MM.1S (cell line): Measurements from ENCODE around the gene BSDC1.

ENCODE experiments used
- DNase-seq: peaks from one replicate; pipeline ENCODE4 v3.0.0-alpha.2; 2015
- H2AFZ ChIP-seq: fragments of 300-600 bp; sonication (generic); 2 replicates; pipeline ENCODE4 v1.6.0; 2016; ENCODE audit warnings: antibody characterized with exemption, low read length
- H3F3A ChIP-seq: fragments of 300-600 bp; sonication (generic); 2 replicates; pipeline ENCODE4 v1.6.1; 2016; ENCODE audit warnings: mild to moderate bottlenecking, antibody characterized with exemption, low read length, moderate library complexity, mixed read lengths; ENCODE audit not compliant: insufficient read depth
- H3K27ac ChIP-seq: fragments of 300-600 bp; sonication (generic); 2 replicates; pipeline ENCODE4 v1.5.1; 2016; ENCODE audit warnings: mild to moderate bottlenecking, low read length
- H3K27me3 ChIP-seq: fragments of 300-600 bp; sonication (generic); replicated peaks from 2 replicates; pipeline ENCODE4 v1.6.0; 2016; ENCODE audit warnings: low read length; ENCODE audit not compliant: insufficient read depth
- H3K36me3 ChIP-seq: fragments of 300-600 bp; sonication (generic); replicated peaks from 2 replicates; pipeline ENCODE4 v1.6.1; 2016; ENCODE audit warnings: mild to moderate bottlenecking, low read length, mixed read lengths; ENCODE audit not compliant: insufficient read depth
- H3K4me1 ChIP-seq: fragments of 300-600 bp; sonication (generic); 2 replicates; pipeline ENCODE4 v1.6.1; 2016; ENCODE audit warnings: low read length, mixed read lengths
- H3K4me2 ChIP-seq: fragments of 300-600 bp; sonication (generic); 2 replicates; pipeline ENCODE4 v1.6.0; 2016; ENCODE audit warnings: low read depth, low read length
- H3K4me3 ChIP-seq: fragments of 300-600 bp; sonication (generic); 2 replicates; pipeline ENCODE4 v1.5.1; 2016; ENCODE audit warnings: low read length, mixed read lengths
- H3K79me2 ChIP-seq: fragments of 300-600 bp; sonication (generic); 2 replicates; pipeline ENCODE4 v1.6.1; 2016; ENCODE audit warnings: mixed run types, low read length, mixed read lengths
- H3K9ac ChIP-seq: fragments of 300-600 bp; sonication (generic); 2 replicates; pipeline ENCODE4 v1.6.1; 2016; ENCODE audit warnings: low read length, mixed read lengths
- H3K9me2 ChIP-seq: fragments of 300-600 bp; sonication (generic); replicated peaks from 2 replicates; pipeline ENCODE4 v1.6.1; 2016; ENCODE audit warnings: mild to moderate bottlenecking, low read length, mixed read lengths; ENCODE audit not compliant: insufficient read depth
- H3K9me3 ChIP-seq: fragments of 300-600 bp; sonication (generic); replicated peaks from 2 replicates; pipeline ENCODE4 v1.6.1; 2016; ENCODE audit warnings: mild to moderate bottlenecking, low read length, mixed read lengths; ENCODE audit not compliant: insufficient read depth
- H4K20me1 ChIP-seq: fragments of 300-600 bp; sonication (generic); 2 replicates; pipeline ENCODE4 v1.6.1; 2016; ENCODE audit warnings: mild to moderate bottlenecking, low read length, moderate library complexity, mixed read lengths; ENCODE audit not compliant: insufficient read depth
- EZH2 ChIP-seq: fragments of 300-600 bp; sonication (generic); optimal IDR thresholded peaks from 2 replicates; pipeline ENCODE3; 2017; ENCODE audit warnings: low read depth, mild to moderate bottlenecking, antibody characterized with exemption, low read length, mixed read lengths
- EZH2phosphoT487 ChIP-seq: fragments of 300-600 bp; sonication (generic); IDR thresholded peaks from 2 replicates; pipeline ENCODE4 v1.6.1; 2018; ENCODE audit warnings: antibody characterized with exemption, low read length
- TF ChIP-seq, protein P1 (sequence below): fragments of 300-600 bp; sonication (generic); IDR thresholded peaks from 2 replicates; pipeline ENCODE4 v1.5.1; 2016; ENCODE audit warnings: antibody characterized with exemption, low read length, mixed read lengths

Gene BSDC1

DNA sequence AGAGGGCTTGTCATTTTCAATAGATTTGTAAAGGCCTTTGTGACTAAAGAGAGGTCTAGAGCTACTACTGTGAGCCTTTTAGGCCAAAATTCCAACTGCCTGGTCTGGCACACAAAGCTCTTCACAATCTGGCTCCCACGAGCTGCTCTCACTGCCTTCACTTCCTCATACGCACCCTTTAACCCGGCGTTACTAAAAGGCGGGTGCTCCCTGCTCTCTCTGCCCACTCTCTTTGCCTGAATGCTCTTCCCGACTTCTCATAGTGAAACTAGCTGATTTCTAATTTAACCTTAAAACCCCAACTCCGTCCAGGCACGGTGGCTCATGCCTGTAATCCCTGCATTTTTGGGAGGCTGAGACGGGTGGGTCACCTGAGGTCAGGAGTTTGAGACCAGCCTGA, 14.2 kb downstream of the BSDC1 start:
- Histone ChIP-seq H3K27me3 (no peaks in the 10 kb centered on the region), H3K4me2 (no peak overlapping the region), H3F3A (no peaks in the 10 kb centered on the region), H3K4me1 (no peaks in the 10 kb centered on the region), H3K9ac (no peak overlapping the region), H3K4me3 (no peak overlapping the region), H3K79me2 (no peaks in the 10 kb centered on the region), H3K9me2 (no peaks in the 10 kb centered on the region), H3K9me3 (no peaks in the 10 kb centered on the region), H4K20me1 (no peaks in the 10 kb centered on the region), H3K36me3 (peaks cover 6% of the 10 kb centered on the region), H3K27ac (no peak overlapping the region), H2AFZ (no peak overlapping the region)
- TF ChIP-seq EZH2 (no peak), EZH2phosphoT487 (no peak)
- TF ChIP-seq, protein P1, sequence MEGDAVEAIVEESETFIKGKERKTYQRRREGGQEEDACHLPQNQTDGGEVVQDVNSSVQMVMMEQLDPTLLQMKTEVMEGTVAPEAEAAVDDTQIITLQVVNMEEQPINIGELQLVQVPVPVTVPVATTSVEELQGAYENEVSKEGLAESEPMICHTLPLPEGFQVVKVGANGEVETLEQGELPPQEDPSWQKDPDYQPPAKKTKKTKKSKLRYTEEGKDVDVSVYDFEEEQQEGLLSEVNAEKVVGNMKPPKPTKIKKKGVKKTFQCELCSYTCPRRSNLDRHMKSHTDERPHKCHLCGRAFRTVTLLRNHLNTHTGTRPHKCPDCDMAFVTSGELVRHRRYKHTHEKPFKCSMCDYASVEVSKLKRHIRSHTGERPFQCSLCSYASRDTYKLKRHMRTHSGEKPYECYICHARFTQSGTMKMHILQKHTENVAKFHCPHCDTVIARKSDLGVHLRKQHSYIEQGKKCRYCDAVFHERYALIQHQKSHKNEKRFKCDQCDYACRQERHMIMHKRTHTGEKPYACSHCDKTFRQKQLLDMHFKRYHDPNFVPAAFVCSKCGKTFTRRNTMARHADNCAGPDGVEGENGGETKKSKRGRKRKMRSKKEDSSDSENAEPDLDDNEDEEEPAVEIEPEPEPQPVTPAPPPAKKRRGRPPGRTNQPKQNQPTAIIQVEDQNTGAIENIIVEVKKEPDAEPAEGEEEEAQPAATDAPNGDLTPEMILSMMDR = no peak
- DNase-seq = no peak

DNA sequence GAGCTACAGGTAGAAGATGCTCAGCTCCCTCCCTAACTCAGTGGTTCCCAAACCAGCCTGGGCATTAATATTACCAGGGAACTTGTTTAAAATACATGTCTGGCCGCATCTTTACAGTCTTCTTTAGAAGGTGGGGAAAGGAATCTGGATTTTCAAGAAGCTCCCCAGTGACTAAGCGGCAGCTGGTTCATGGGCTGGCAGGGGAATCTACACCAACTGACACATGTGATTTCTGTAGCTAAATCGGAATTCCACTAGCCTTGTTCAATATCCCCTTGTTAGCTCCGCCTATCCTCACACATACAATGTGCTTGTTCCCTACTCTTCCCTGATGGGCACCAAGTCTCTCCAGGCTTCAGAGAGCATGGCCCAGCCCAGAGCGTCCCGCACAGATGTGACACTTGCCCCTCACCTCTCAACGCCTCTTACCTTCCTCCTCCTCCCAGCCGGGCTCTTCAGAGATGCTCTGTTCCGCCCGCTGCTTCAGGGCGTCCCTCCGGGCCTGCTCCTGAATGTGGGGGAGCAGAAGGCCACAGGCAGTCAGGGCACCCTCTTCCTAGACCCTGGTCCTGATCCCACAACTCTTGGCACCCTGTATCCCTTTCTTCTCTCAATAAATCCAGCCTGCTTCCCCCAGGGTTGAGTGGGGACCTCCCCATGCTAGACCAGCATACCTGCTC, 16.6 kb downstream of the BSDC1 start:
- Histone ChIP-seq H3K9me2 (no peaks in the 10 kb centered on the region), H2AFZ (no peak overlapping the region), H3F3A (no peaks in the 10 kb centered on the region), H4K20me1 (no peaks in the 10 kb centered on the region), H3K4me1 (no peaks in the 10 kb centered on the region), H3K36me3 (no peaks in the 10 kb centered on the region; the same call in none of the 2 replicates), H3K4me2 (no peak overlapping the region), H3K27me3 (no peaks in the 10 kb centered on the region), H3K27ac (no peak overlapping the region), H3K4me3 (no peak overlapping the region), H3K79me2 (no peaks in the 10 kb centered on the region), H3K9ac (no peak overlapping the region), H3K9me3 (no peaks in the 10 kb centered on the region)
- TF ChIP-seq EZH2 (no peak), EZH2phosphoT487 (no peak)
- TF ChIP-seq, protein P1 = no peak
- no peak for DNase-seq

DNA sequence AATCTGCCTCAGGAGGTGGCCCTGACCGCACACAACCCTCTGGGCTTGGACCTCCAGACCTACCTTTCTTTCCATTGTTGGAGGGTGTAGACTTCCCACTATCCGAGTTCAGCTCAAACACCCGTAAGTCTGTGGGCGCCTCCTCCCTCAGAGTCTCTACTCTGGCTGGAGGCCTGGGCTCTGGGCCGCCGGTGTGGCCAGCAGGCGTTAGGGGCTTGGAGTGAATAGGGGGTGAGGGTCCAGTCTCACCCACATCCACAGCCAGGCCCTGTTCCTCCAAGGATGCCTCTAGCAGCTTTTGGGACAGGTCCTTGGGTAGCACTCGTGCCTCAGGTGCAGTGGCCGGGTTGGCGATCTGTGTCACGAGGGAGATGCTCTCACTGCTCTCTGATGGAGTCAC, 18.0 kb downstream of the BSDC1 start:
- DNase-seq = no peak
- H3K4me2 ChIP-seq = no peak overlapping the region
- no peak overlapping the region for H3K4me3 ChIP-seq
- H3K9me2 ChIP-seq = no peaks in the 10 kb centered on the region
- H3K79me2 ChIP-seq = no peaks in the 10 kb centered on the region
- H3K36me3 ChIP-seq = no peaks in the 10 kb centered on the region; the same call in none of the 2 replicates
- H2AFZ ChIP-seq = no peak overlapping the region
- H3K9ac ChIP-seq = no peak overlapping the region
- H3K9me3 ChIP-seq = no peaks in the 10 kb centered on the region
- TF ChIP-seq EZH2phosphoT487 (no peak), EZH2 (no peak)
- TF ChIP-seq, protein P1 = no peak
- H3F3A ChIP-seq = no peaks in the 10 kb centered on the region
- H3K27me3 ChIP-seq = no peaks in the 10 kb centered on the region
- H3K27ac ChIP-seq = no peak overlapping the region
- no peaks in the 10 kb centered on the region for H3K4me1 ChIP-seq
- H4K20me1 ChIP-seq = no peaks in the 10 kb centered on the region
